CD4-positive, alpha-beta T cell treated with Interleukin-12 subunit alpha and Interleukin-12 subunit beta, for 1 hour (primary cell): ENCODE results near the gene AGBL4.

ENCODE experiments used
- DNase-seq: peaks from one replicate; pipeline ENCODE4 v3.0.0-alpha.2; 2020

The AGBL4 gene

GRCh38 chr1:48673332-48674105 lies 1350.2 kb downstream of the AGBL4 start:
- no peak for DNase-seq

- no peak for DNase-seq
These were observed 1352.2 kb downstream of the AGBL4 start for GRCh38 chr1:48671578-48671977.

- no peak for DNase-seq
These were observed 1353.3 kb downstream of the AGBL4 start for GRCh38 chr1:48670234-48671020.

- no peak for DNase-seq
These were observed 1355.4 kb downstream of the AGBL4 start for GRCh38 chr1:48668339-48668738.

- no peak for DNase-seq
These were observed 1356.0 kb downstream of the AGBL4 start for GRCh38 chr1:48667782-48668181.

- no peak for DNase-seq
These were observed 1357.9 kb downstream of the AGBL4 start for GRCh38 chr1:48665708-48666407.

GRCh38 chr1:48661726-48662463 lies 1361.9 kb downstream of the AGBL4 start:
- DNase-seq = no peak

- no peak for DNase-seq
These were observed 1364.0 kb downstream of the AGBL4 start for GRCh38 chr1:48659801-48660200.

- no peak for DNase-seq
These were observed 1366.3 kb downstream of the AGBL4 start for GRCh38 chr1:48657413-48657812.

GRCh38 chr1:48654606-48655210 lies 1369.0 kb downstream of the AGBL4 start:
- no peak for DNase-seq

GRCh38 chr1:48652334-48652733 lies 1371.4 kb downstream of the AGBL4 start:
- no peak for DNase-seq

- DNase-seq = no peak
These were observed 1373.9 kb downstream of the AGBL4 start for GRCh38 chr1:48649880-48650279.

GRCh38 chr1:48645883-48646282 lies 1377.9 kb downstream of the AGBL4 start:
- DNase-seq = no peak

GRCh38 chr1:48644905-48645605 lies 1378.7 kb downstream of the AGBL4 start:
- DNase-seq = no peak

- DNase-seq = no peak
These were observed 1379.4 kb downstream of the AGBL4 start for GRCh38 chr1:48644190-48644900.

GRCh38 chr1:48643193-48643592 lies 1380.6 kb downstream of the AGBL4 start:
- DNase-seq = no peak

- no peak for DNase-seq
These were observed 1382.8 kb downstream of the AGBL4 start for GRCh38 chr1:48640836-48641492.

- DNase-seq = no peak
These were observed 1393.9 kb downstream of the AGBL4 start for GRCh38 chr1:48629867-48630266.

- DNase-seq = no peak
These were observed 1396.3 kb downstream of the AGBL4 start for GRCh38 chr1:48627486-48627885.

- no peak for DNase-seq
These were observed 1404.2 kb downstream of the AGBL4 start for GRCh38 chr1:48619539-48619938.

GRCh38 chr1:48617252-48617651 lies 1406.5 kb downstream of the AGBL4 start:
- no peak for DNase-seq
